Activated B cell treated with CpG ODN at 0.5 μM for 24 hours (primary cell): Measurements from ENCODE around the gene WASF3. TPM values are rescaled to one million over a fixed set of nuclear protein-coding genes. Genes with fewer than 3 reads are reported as not detected.

Experiments
- ATAC-seq: fragments of 200-7000 bp; cut with Tn5 transposase; one replicate; pipeline ENCODE4 v1.10.0; 2021; ENCODE audit warnings: low read depth, mild to moderate bottlenecking, moderate library complexity
- CTCF ChIA-PET: fragments of 350-600 bp; sonication (Branson Sonifier 250); formaldehyde crosslinking; loops from one replicate; lab custom pipeline; 2021; ENCODE audit warnings: antibody characterized with exemption; lab: Charles Lee
- POLR2A ChIA-PET: fragments of 350-600 bp; sonication (Branson Sonifier 250); formaldehyde crosslinking; loops from one replicate; lab custom pipeline; 2021; ENCODE audit warnings: antibody characterized with exemption; lab: Charles Lee
- DNase-seq: peaks from one replicate; pipeline ENCODE4 v3.0.0; 2022
- H3K27ac Mint-ChIP-seq: one replicate; pipeline ENCODE4 v1.8.0; 2020; ENCODE audit warnings: mixed read lengths
- H3K27me3 Mint-ChIP-seq: one replicate; pipeline ENCODE4 v1.8.0; 2021; ENCODE audit warnings: mixed read lengths
- H3K36me3 Mint-ChIP-seq: one replicate; pipeline ENCODE4 v1.8.0; 2021; ENCODE audit warnings: low read depth, mixed read lengths
- H3K4me1 Mint-ChIP-seq: one replicate; pipeline ENCODE4 v1.8.0; 2021; ENCODE audit warnings: mixed read lengths
- H3K4me3 Mint-ChIP-seq: one replicate; pipeline ENCODE4 v1.8.0; 2020; ENCODE audit warnings: mild to moderate bottlenecking, mixed read lengths
- H3K9me3 Mint-ChIP-seq: one replicate; pipeline ENCODE4 v1.8.0; 2020; ENCODE audit warnings: mixed read lengths
- intact Hi-C: fragments of 100-400 bp; cut with micrococcal nuclease; formaldehyde crosslinking; loops from one replicate; pipeline ENCODE4 v1.15.1; 2024
- total RNA-seq: library from RNA; stranded (reverse); gene quantifications from 2 replicates; pipeline ENCODE4 v1.2.3, GENCODE V29; 2022
- TF ChIP-seq, protein P1 (sequence below): fragments of 200-600 bp; IDR thresholded peaks from one replicate; pipeline ENCODE4 v1.8.0; 2022; ENCODE audit warnings: antibody characterized with exemption, mild to moderate bottlenecking

The WASF3 gene
- total RNA-seq, 1 donor from 2014 or later, result 0.35 TPM

GRCh38 chr13:26660185-26660584, 102.7 kb downstream of the WASF3 start:
- Mint-ChIP-seq H3K36me3 (no peaks in the 10 kb centered on the region), H3K27ac (no peak overlapping the region), H3K9me3 (no peaks in the 10 kb centered on the region), H3K27me3 (peaks cover 8% of the 10 kb centered on the region), H3K4me3 (no peak overlapping the region), H3K4me1 (no peaks in the 10 kb centered on the region)
- intact Hi-C loops, result no loop called here
- TF ChIP-seq, protein P1, sequence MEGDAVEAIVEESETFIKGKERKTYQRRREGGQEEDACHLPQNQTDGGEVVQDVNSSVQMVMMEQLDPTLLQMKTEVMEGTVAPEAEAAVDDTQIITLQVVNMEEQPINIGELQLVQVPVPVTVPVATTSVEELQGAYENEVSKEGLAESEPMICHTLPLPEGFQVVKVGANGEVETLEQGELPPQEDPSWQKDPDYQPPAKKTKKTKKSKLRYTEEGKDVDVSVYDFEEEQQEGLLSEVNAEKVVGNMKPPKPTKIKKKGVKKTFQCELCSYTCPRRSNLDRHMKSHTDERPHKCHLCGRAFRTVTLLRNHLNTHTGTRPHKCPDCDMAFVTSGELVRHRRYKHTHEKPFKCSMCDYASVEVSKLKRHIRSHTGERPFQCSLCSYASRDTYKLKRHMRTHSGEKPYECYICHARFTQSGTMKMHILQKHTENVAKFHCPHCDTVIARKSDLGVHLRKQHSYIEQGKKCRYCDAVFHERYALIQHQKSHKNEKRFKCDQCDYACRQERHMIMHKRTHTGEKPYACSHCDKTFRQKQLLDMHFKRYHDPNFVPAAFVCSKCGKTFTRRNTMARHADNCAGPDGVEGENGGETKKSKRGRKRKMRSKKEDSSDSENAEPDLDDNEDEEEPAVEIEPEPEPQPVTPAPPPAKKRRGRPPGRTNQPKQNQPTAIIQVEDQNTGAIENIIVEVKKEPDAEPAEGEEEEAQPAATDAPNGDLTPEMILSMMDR, result no peak
- no peak for DNase-seq
- ChIA-PET CTCF (no interaction called here), POLR2A (no interaction called here)
- no peak for ATAC-seq

GRCh38 chr13:26660766-26661165, 103.3 kb downstream of the WASF3 start:
- no peak overlapping the region for H3K27ac Mint-ChIP-seq
- ATAC-seq (no peak), DNase-seq (no peak)
- no peaks in the 10 kb centered on the region for H3K9me3 Mint-ChIP-seq
- ChIA-PET POLR2A (no interaction called here), CTCF (no interaction called here)
- no peaks in the 10 kb centered on the region for H3K36me3 Mint-ChIP-seq
- no peaks in the 10 kb centered on the region for H3K4me1 Mint-ChIP-seq
- no peak overlapping the region for H3K4me3 Mint-ChIP-seq
- intact Hi-C loops, result no loop called here
- H3K27me3 Mint-ChIP-seq, result peaks cover 8% of the 10 kb centered on the region
- TF ChIP-seq, protein P1, result no peak

DNA sequence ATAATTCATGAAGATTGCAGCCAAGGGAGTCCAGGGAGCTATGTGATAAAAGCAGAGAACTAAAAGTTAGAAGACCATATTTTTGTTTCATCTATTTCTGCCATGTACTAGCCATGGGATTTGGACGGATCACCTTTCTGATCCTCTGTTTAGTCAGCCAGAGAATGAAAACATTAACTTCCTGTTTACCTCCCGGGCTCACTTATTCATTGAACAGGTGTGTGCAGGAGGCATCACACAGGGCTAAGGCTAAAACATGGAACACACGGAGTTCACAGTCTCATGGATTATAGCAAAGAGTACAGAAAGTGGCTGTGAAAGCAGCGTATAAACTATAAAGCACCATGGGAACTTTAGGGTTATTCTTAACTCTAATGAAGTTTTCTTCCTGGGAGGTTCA, 106.3 kb downstream of the WASF3 start:
- intact Hi-C loops, result no loop called here
- no peaks in the 10 kb centered on the region for H3K36me3 Mint-ChIP-seq
- H3K4me3 Mint-ChIP-seq, result no peak overlapping the region
- ATAC-seq (no peak), DNase-seq (no peak)
- no peak overlapping the region for H3K27ac Mint-ChIP-seq
- no peaks in the 10 kb centered on the region for H3K4me1 Mint-ChIP-seq
- TF ChIP-seq, protein P1, result no peak
- CTCF ChIA-PET, result no interaction called here
- H3K27me3 Mint-ChIP-seq, result peaks cover 10% of the 10 kb centered on the region
- H3K9me3 Mint-ChIP-seq, result no peaks in the 10 kb centered on the region
- POLR2A ChIA-PET, result no interaction called here

DNA sequence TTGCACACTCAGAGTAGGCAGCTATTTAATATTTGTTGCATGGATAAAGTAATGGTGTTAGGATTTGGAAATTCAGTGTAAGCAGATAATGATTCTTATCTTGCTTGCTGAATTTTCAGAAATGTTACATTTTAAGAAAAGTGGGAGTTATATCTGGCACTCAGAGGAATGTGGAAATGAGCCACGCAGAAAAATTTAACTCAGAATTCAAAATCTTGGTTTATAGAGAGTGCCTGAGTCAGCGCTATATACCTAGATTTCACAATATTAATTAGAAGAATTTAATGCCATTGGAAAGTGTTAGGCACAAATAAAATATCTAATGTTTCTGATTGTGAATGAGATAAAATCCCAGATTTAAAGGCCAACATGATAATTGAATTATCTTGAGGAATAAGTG, 106.8 kb downstream of the WASF3 start:
- no peak for ATAC-seq
- no peak for DNase-seq
- no peaks in the 10 kb centered on the region for H3K4me1 Mint-ChIP-seq
- peaks cover 10% of the 10 kb centered on the region for H3K27me3 Mint-ChIP-seq
- TF ChIP-seq, protein P1, result no peak
- intact Hi-C loops, result no loop called here
- no peaks in the 10 kb centered on the region for H3K9me3 Mint-ChIP-seq
- H3K4me3 Mint-ChIP-seq, result no peak overlapping the region
- H3K27ac Mint-ChIP-seq, result no peak overlapping the region
- CTCF ChIA-PET, result no interaction called here
- POLR2A ChIA-PET, result no interaction called here
- no peaks in the 10 kb centered on the region for H3K36me3 Mint-ChIP-seq

DNA sequence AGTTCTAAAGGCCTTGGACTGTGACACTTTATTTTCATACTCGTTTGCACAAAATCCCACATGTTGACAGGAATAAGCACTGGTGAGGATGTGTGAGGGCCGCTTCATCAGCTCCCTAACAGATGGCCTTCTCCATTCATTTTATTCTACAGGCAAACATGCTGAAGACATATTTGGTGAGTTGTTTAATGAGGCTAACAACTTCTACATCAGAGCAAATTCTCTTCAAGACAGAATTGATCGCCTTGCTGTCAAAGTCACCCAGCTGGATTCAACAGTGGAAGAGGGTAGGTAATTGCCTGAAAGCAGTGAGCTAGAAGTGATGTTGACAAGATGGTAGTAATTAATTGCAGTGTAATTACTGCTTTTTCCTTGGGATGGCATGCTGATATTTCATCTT, 107.4 kb downstream of the WASF3 start:
- H3K36me3 Mint-ChIP-seq, result no peaks in the 10 kb centered on the region
- ChIA-PET POLR2A (no interaction called here), CTCF (no interaction called here)
- no peak overlapping the region for H3K4me3 Mint-ChIP-seq
- no peak overlapping the region for H3K27ac Mint-ChIP-seq
- no peaks in the 10 kb centered on the region for H3K4me1 Mint-ChIP-seq
- no peaks in the 10 kb centered on the region for H3K9me3 Mint-ChIP-seq
- peaks cover 10% of the 10 kb centered on the region for H3K27me3 Mint-ChIP-seq
- TF ChIP-seq, protein P1, result no peak
- intact Hi-C loops, result no loop called here
- ATAC-seq (no peak), DNase-seq (no peak)
